Common myeloid progenitor, CD34-positive (primary cell): ENCODE data around the gene UGGT1.
A peak's percentile ranks its signal among the peaks of the same experiment; 100 is the strongest.
"Not testable (repeated sequence)": the region's sequence is repeated elsewhere in the genome, so short reads cannot be mapped to it uniquely, and the experiment has no call there.

ENCODE experiments used
- CTCF ChIA-PET: fragments of 350-600 bp; sonication (Branson Sonifier 250); formaldehyde crosslinking; loops from one replicate; lab custom pipeline; 2021; ENCODE audit warnings: antibody characterized with exemption; lab: Charles Lee
- POLR2A ChIA-PET: fragments of 350-600 bp; sonication (Branson Sonifier 250); formaldehyde crosslinking; loops from one replicate; lab custom pipeline; 2021; ENCODE audit warnings: antibody characterized with exemption; lab: Charles Lee
- DNase-seq, 3 donors: peaks; one replicate each; pipeline versions ENCODE4 v3.0.0 to v3.0.0-alpha.2; 2013
- H3K27ac ChIP-seq, 2 experiments: 1 replicate in 1 of 2; 2 replicates in 1 of 2; pipeline ENCODE4 v1.7.0; 2013; ENCODE audit warnings: inconsistent platforms in 2 of 2, low read length in 2 of 2, mild to moderate bottlenecking in 2 of 2, low read depth in 1 of 2, moderate library complexity in 1 of 2; ENCODE audit not compliant: severe bottlenecking in 2 of 2, insufficient read depth in 1 of 2, poor library complexity in 1 of 2
- H3K27me3 ChIP-seq, 5 experiments: replicated peaks in 2 of 5; 1 replicate in 3 of 5; 2 replicates in 2 of 5; pipeline versions ENCODE4 v1.6.1 to v1.7.0; 2013; ENCODE audit warnings: low read length in 4 of 5, mild to moderate bottlenecking in 2 of 5, moderate library complexity in 2 of 5, inconsistent platforms in 1 of 5; ENCODE audit not compliant: insufficient read depth in 5 of 5, control insufficient read depth in 4 of 5
- H3K36me3 ChIP-seq, 4 experiments: 1 replicate in 2 of 4; 2 replicates in 2 of 4; pipeline versions ENCODE4 v1.6.1 to v1.7.0; 2013; ENCODE audit warnings: low read length in 3 of 4, control low read depth in 1 of 4, mild to moderate bottlenecking in 1 of 4; ENCODE audit not compliant: control insufficient read depth in 4 of 4, insufficient read depth in 4 of 4
- H3K4me1 ChIP-seq, 4 experiments: 1 replicate in 3 of 4; 2 replicates in 1 of 4; pipeline versions ENCODE4 v1.6.1 to v1.7.1; 2013; ENCODE audit warnings: low read length in 3 of 4, mild to moderate bottlenecking in 3 of 4, control low read depth in 1 of 4, inconsistent platforms in 1 of 4, moderate library complexity in 1 of 4; ENCODE audit not compliant: control insufficient read depth in 4 of 4, insufficient read depth in 4 of 4; ENCODE audit errors: control extremely low read depth in 1 of 4
- H3K4me3 ChIP-seq, 7 experiments: 1 replicate in 4 of 7; 2 replicates in 3 of 7; pipeline versions ENCODE4 v1.5.1 to v1.7.0; 2013; ENCODE audit warnings: mild to moderate bottlenecking in 7 of 7, low read length in 6 of 7, moderate library complexity in 6 of 7, inconsistent platforms in 2 of 7, low read depth in 2 of 7, control low read depth in 1 of 7; ENCODE audit not compliant: insufficient read depth in 4 of 7, control insufficient read depth in 1 of 7; ENCODE audit errors: extremely low read depth in 1 of 7
- H3K9me3 ChIP-seq, 5 experiments: 1 replicate in 4 of 5; 2 replicates in 1 of 5; pipeline versions ENCODE4 v1.6.1 to v1.7.1; 2013; ENCODE audit warnings: low read length in 4 of 5, mild to moderate bottlenecking in 2 of 5, inconsistent platforms in 1 of 5, low read depth in 1 of 5, moderate library complexity in 1 of 5; ENCODE audit not compliant: control insufficient read depth in 4 of 5, insufficient read depth in 2 of 5; ENCODE audit errors: control extremely low read depth in 1 of 5
- WGBS: methylation state at CpG from one replicate; pipeline ENCODE4 v1.1.5; 2013; ENCODE audit not compliant: insufficient coverage; 5-methylcytosine and 5-hydroxymethylcytosine counted together

UGGT1 gene

GRCh38 chr2:128169497-128169896, 78.5 kb downstream of the UGGT1 start:
- Histone ChIP-seq H3K4me3 (no peak overlapping the region), H3K9me3 (no peaks in the 10 kb centered on the region), H3K36me3 (peaks cover 25 to 86% (median 53%) of the 10 kb centered on the region in 4 experiments), H3K27me3 (no peaks in the 10 kb centered on the region), H3K4me1 (peaks cover 0 to 5% (median 0%) of the 10 kb centered on the region in 4 experiments), H3K27ac (no peak overlapping the region)
- WGBS, result no CpG with 5 or more reads among the region's 3 CpGs
- ChIA-PET CTCF (interaction anchor here (0.9 to 1.7 kb wide), 4 partner anchors 10 to 144 kb away, joined by 3 to 7 read pairs (median 4); no protein-coding TSS in a partner anchor), POLR2A (no interaction called here)
- peak in 1 of 3 donors; percentile 9 for DNase-seq

- H3K9me3 ChIP-seq, result no peaks in the 10 kb centered on the region
- ChIA-PET CTCF (interaction anchor here (0.6 to 1.7 kb wide), 6 partner anchors 9 to 223 kb away, joined by 3 to 7 read pairs (median 3); no protein-coding TSS in a partner anchor), POLR2A (no interaction called here)
- DNase-seq, result no peak
- H3K36me3 ChIP-seq, result peaks cover 28 to 86% (median 56%) of the 10 kb centered on the region in 4 experiments
- no peak overlapping the region for H3K27ac ChIP-seq
- WGBS, result 93% methylated on average over 4 of the region's 4 CpGs
- H3K4me3 ChIP-seq, result no peak overlapping the region
- peaks cover 0 to 5% (median 0%) of the 10 kb centered on the region in 4 experiments for H3K4me1 ChIP-seq
- H3K27me3 ChIP-seq, result no peaks in the 10 kb centered on the region
Measured at GRCh38 chr2:128169933-128170709, 79.1 kb downstream of the UGGT1 start.

- WGBS, result 62% methylated on average over 3 of the region's 6 CpGs
- Histone ChIP-seq H3K9me3 (no peaks in the 10 kb centered on the region), H3K27me3 (no peaks in the 10 kb centered on the region), H3K4me3 (no peak overlapping the region), H3K27ac (no peak overlapping the region), H3K36me3 (peaks cover 28 to 89% (median 59%) of the 10 kb centered on the region in 4 experiments), H3K4me1 (peaks cover 0 to 5% (median 0%) of the 10 kb centered on the region in 4 experiments)
- CTCF ChIA-PET, result interaction anchor here (0.7 to 1.4 kb wide), 2 partner anchors 9 to 18 kb away, joined by 3 to 4 read pairs; no protein-coding TSS in a partner anchor
- no peak for DNase-seq
- POLR2A ChIA-PET, result no interaction called here
Measured at GRCh38 chr2:128170776-128171175, 79.8 kb downstream of the UGGT1 start.

- H3K4me3 ChIP-seq, result no peak overlapping the region
- no peaks in the 10 kb centered on the region for H3K9me3 ChIP-seq
- H3K4me1 ChIP-seq, result peaks cover 0 to 1% (median 0%) of the 10 kb centered on the region in 4 experiments
- H3K27me3 ChIP-seq, result no peaks in the 10 kb centered on the region
- H3K27ac ChIP-seq, result no peak overlapping the region
- CTCF ChIA-PET, result interaction anchor here (1.0 to 1.4 kb wide), 2 partner anchors 15 to 1756 kb away, joined by 3 to 4 read pairs; no protein-coding TSS in a partner anchor
- peak in 1 of 3 donors; percentile 10 for DNase-seq
- 100% methylated on average over 4 of the region's 5 CpGs for WGBS
- H3K36me3 ChIP-seq, result peaks cover 25 to 91% (median 58%) of the 10 kb centered on the region in 4 experiments
- POLR2A ChIA-PET, result no interaction called here
Measured at GRCh38 chr2:128172191-128172590, 81.2 kb downstream of the UGGT1 start.

- H3K27ac ChIP-seq, CTCF ChIA-PET, H3K27me3 ChIP-seq, H3K4me3 ChIP-seq, H3K4me1 ChIP-seq, DNase-seq, POLR2A ChIA-PET, H3K9me3 ChIP-seq: not testable (repeated sequence)
- 100% methylated on average over 1 of the region's 4 CpGs for WGBS
- H3K36me3 ChIP-seq, result peaks cover 22 to 95% (median 70%) of the 10 kb centered on the region in 4 experiments
Measured at GRCh38 chr2:128174067-128174466, 83.1 kb downstream of the UGGT1 start.

- H3K9me3 ChIP-seq, result no peaks in the 10 kb centered on the region
- WGBS, result 100% methylated on average over 3 of the region's 3 CpGs
- CTCF ChIA-PET, result interaction anchor here (1.0 to 1.8 kb wide), 5 partner anchors 14 to 133 kb away, joined by 3 to 7 read pairs (median 3); no protein-coding TSS in a partner anchor
- H3K4me1 ChIP-seq, result no peaks in the 10 kb centered on the region
- H3K36me3 ChIP-seq, result peaks cover 29 to 87% (median 69%) of the 10 kb centered on the region in 4 experiments
- H3K27ac ChIP-seq, result no peak overlapping the region
- no peaks in the 10 kb centered on the region for H3K27me3 ChIP-seq
- POLR2A ChIA-PET, result no interaction called here
- DNase-seq, result no peak
- no peak overlapping the region for H3K4me3 ChIP-seq
Measured at GRCh38 chr2:128177315-128177714, 86.3 kb downstream of the UGGT1 start.
